Tibial nerve (tissue), 4 donors: ENCODE measurements around the gene ATP8A2. TPM values are rescaled to one million over a fixed set of nuclear protein-coding genes. Genes with fewer than 3 reads are reported as not detected.

Source experiments
- DNase-seq, 2 donors: peaks; one replicate each; pipeline ENCODE4 v3.0.0-alpha.2; 2019; ENCODE audit warnings: low spot score in 2 of 2
- H3K27ac ChIP-seq, 4 donors: fragments of 200-600 bp; sonication (generic) in 3 of 4; one replicate each; pipeline ENCODE4 v1.5.1; 2017 to 2019; ENCODE audit warnings: mild to moderate bottlenecking in 1 of 4
- H3K27me3 ChIP-seq, 2 donors: fragments of 200-600 bp; sonication (generic) in 1 of 2; one replicate each; pipeline versions ENCODE4 v1.5.1 to v1.6.0; 2017 to 2019
- H3K36me3 ChIP-seq, 3 donors: fragments of 200-600 bp; sonication (generic); one replicate each; pipeline ENCODE4 v1.5.1; 2018 to 2019
- H3K4me1 ChIP-seq, 4 donors: fragments of 200-600 bp; sonication (generic) in 3 of 4; one replicate each; pipeline ENCODE4 v1.5.1; 2017 to 2019
- H3K4me3 ChIP-seq, 4 donors: fragments of 200-600 bp; sonication (generic) in 3 of 4; one replicate each; pipeline ENCODE4 v1.5.1; 2017 to 2019; ENCODE audit warnings: mild to moderate bottlenecking in 1 of 4, moderate library complexity in 1 of 4
- H3K9me3 ChIP-seq, 4 donors: fragments of 200-600 bp; sonication (generic) in 3 of 4; one replicate each; pipeline ENCODE4 v1.5.1; 2017 to 2019
- EP300 ChIP-seq, 2 donors: sonication (generic); formaldehyde crosslinking; IDR thresholded peaks; one replicate each; pipeline ENCODE4 v1.6.1; 2017; ENCODE audit warnings: antibody characterized with exemption in 2 of 2, mild to moderate bottlenecking in 1 of 2
- POLR2A ChIP-seq, 2 donors: fragments of 450-650 bp; IDR thresholded peaks; one replicate each; pipeline ENCODE4 v1.6.1; 2017; ENCODE audit warnings: antibody characterized with exemption in 2 of 2, mild to moderate bottlenecking in 2 of 2, moderate library complexity in 2 of 2
- WGBS, 2 donors: methylation state at CpG; one replicate each; pipeline ENCODE4 v1.1.5; 2018; 5-methylcytosine and 5-hydroxymethylcytosine counted together
- total RNA-seq, 4 donors: library from RNA; depleted of rRNA; stranded (reverse); fragments of >200 nt; gene quantifications; one replicate each; pipeline ENCODE4 v1.1.0, GENCODE V29; 2016
- TF ChIP-seq, protein P1 (sequence below), 5 experiments: fragments of 200-600 bp in 3 of 5; fragments of 450-650 bp in 2 of 5; sonication (generic) in 3 of 5; IDR thresholded peaks; one replicate each; pipeline ENCODE4 v1.5.1; 2016 to 2019; ENCODE audit warnings: antibody characterized with exemption in 5 of 5, mild to moderate bottlenecking in 3 of 5, moderate library complexity in 2 of 5

ATP8A2 gene
- total RNA-seq, 4 donors from 2014 or later, result 0.30 to 1.7 (median 0.61) TPM

DNA sequence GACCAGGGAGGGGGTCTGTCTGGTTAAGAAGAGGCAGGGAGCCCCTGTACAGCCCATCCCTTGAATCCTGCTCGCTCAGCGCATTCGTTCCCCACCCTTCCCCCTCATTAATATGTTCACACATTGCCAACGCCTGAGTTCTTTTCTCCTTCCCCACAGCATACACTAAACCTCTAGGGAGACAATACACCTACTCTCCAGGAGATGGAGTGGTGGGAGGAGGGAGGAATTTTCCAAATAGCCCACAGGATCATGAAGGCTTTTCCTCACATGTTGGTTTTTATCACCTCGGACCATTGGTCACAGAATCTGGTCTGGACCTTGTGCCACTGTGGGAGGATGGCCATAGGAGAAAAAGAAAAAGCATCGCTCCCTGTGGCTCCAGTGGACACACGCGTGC is 385.1 kb downstream of the ATP8A2 start:
- no peak for DNase-seq
- Histone ChIP-seq H3K4me3 (no peak overlapping the region), H3K4me1 (peaks cover 0 to 19% (median 10%) of the 10 kb centered on the region in 4 donors), H3K27ac (no peak overlapping the region), H3K36me3 (no peaks in the 10 kb centered on the region), H3K9me3 (no peaks in the 10 kb centered on the region), H3K27me3 (no peaks in the 10 kb centered on the region)
- TF ChIP-seq POLR2A (IDR thresholded peaks at IDR 0.05), result no peak
- TF ChIP-seq EP300 (IDR thresholded peaks at IDR 0.05), result no peak
- TF ChIP-seq, protein P1, sequence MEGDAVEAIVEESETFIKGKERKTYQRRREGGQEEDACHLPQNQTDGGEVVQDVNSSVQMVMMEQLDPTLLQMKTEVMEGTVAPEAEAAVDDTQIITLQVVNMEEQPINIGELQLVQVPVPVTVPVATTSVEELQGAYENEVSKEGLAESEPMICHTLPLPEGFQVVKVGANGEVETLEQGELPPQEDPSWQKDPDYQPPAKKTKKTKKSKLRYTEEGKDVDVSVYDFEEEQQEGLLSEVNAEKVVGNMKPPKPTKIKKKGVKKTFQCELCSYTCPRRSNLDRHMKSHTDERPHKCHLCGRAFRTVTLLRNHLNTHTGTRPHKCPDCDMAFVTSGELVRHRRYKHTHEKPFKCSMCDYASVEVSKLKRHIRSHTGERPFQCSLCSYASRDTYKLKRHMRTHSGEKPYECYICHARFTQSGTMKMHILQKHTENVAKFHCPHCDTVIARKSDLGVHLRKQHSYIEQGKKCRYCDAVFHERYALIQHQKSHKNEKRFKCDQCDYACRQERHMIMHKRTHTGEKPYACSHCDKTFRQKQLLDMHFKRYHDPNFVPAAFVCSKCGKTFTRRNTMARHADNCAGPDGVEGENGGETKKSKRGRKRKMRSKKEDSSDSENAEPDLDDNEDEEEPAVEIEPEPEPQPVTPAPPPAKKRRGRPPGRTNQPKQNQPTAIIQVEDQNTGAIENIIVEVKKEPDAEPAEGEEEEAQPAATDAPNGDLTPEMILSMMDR (IDR thresholded peaks at IDR 0.05), result no peak
- WGBS, 2 donors, result 74 to 78% methylated on average over 8 of the region's 8 CpGs

DNA sequence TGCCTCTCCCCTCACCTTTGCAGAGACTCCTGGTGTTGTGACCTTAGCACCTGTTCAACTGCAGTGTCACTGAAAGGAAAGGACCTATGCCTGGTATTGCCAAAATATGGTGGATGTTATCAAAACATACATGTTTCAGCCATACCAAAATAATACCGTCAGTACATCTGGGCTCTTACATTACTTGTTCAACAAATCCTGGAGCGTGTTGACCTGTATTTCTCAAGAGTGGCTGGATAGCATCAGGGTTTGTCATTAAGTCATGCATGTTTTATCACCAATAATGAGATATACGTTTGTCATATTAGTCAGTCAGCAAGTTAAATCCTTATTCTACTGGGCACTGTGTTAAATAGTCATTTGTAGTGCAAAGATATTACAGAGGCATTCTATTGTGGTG is 389.3 kb downstream of the ATP8A2 start:
- H3K4me3 ChIP-seq, result no peak overlapping the region
- H3K27me3 ChIP-seq, result no peaks in the 10 kb centered on the region
- WGBS, 2 donors, result 86 to 89% methylated on average over 3 of the region's 3 CpGs
- DNase-seq, result no peak
- no peak overlapping the region for H3K27ac ChIP-seq
- TF ChIP-seq EP300 (IDR thresholded peaks at IDR 0.05), result no peak
- TF ChIP-seq POLR2A (IDR thresholded peaks at IDR 0.05), result no peak
- TF ChIP-seq, protein P1 (IDR thresholded peaks at IDR 0.05), result no peak
- H3K4me1 ChIP-seq, result no peaks in the 10 kb centered on the region
- H3K9me3 ChIP-seq, result no peaks in the 10 kb centered on the region
- H3K36me3 ChIP-seq, result no peaks in the 10 kb centered on the region

DNA sequence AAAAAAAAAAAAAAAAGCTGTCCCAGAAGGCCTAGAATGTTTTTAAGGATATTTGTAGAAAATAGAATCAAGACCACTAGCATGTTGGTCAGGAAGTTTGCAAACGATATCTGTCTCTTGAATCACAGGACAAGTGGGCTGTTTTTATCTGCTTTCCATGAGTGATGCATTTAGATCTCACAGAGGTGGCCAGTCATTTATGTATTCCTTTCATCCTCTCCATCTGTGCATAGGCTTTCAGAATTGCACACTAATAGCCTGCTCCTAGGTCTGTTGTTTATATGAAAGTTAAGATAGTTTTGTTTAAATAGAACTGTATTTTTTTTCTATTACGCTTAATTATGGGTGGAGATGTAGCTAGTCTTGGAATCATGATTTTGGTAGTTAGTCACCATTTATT is 390.5 kb downstream of the ATP8A2 start:
- WGBS, 2 donors, result 65 to 74% methylated on average over 2 of the region's 2 CpGs
- Histone ChIP-seq H3K36me3 (no peaks in the 10 kb centered on the region), H3K9me3 (no peaks in the 10 kb centered on the region), H3K4me1 (no peaks in the 10 kb centered on the region), H3K4me3 (no peak overlapping the region), H3K27ac (no peak overlapping the region), H3K27me3 (no peaks in the 10 kb centered on the region)
- no peak for DNase-seq
- no peak for TF ChIP-seq EP300 (IDR thresholded peaks at IDR 0.05)
- TF ChIP-seq, protein P1 (IDR thresholded peaks at IDR 0.05), result no peak
- no peak for TF ChIP-seq POLR2A (IDR thresholded peaks at IDR 0.05)

DNA sequence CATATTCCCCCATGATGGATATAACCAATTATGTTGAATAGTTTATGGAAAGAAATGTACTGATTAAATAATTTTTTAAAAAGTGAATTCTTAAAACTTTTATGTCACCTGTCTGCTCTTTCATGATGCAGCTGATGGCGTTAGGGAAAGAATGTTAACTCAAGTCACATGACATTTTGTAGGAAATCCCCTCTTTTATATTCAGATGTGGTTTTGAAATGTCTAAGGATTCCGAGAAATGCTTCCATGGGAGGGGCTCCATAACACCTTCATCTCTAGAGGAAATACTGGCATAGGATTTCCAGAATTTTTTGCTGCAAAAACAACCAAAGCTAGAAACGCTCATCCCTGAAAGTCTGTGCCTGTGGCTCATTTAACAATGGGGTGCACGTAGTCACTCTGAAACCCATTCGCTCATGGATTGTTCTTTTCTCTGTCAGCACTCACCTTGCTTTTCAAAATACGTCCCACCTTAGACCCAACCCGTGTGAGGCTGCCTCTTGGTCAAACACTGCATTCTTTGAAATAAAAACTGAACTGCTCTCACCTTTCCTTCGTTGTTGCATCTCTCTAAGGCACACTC is 391.1 kb downstream of the ATP8A2 start:
- DNase-seq, result no peak
- 60 to 71% methylated on average over 7 to 8 of the region's 8 CpGs for WGBS, 2 donors
- Histone ChIP-seq H3K27ac (no peak overlapping the region), H3K4me3 (no peak overlapping the region), H3K9me3 (no peaks in the 10 kb centered on the region), H3K27me3 (no peaks in the 10 kb centered on the region), H3K4me1 (no peaks in the 10 kb centered on the region), H3K36me3 (no peaks in the 10 kb centered on the region)
- TF ChIP-seq, protein P1 (IDR thresholded peaks at IDR 0.05), result no peak
- TF ChIP-seq POLR2A (IDR thresholded peaks at IDR 0.05), result no peak
- no peak for TF ChIP-seq EP300 (IDR thresholded peaks at IDR 0.05)

DNA sequence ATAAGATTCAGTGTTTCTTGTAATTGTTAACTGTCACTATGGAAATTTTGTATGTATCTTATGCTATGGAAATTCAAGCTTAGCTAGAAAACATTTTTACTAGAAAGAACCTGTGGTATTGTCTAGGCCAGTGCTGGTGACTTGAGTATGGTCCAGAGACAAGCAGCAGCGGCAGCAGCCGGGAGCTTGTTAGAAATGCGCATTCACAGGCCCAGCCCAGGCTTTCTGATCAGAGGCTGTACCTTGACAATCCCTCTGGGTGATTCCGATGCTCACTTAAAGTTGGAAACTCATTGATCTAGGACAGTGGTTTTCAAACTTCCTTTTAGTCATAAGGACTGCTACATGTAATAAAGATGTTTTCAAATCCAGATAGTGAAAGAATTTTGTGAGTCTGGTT is 392.6 kb downstream of the ATP8A2 start:
- H3K9me3 ChIP-seq, result no peaks in the 10 kb centered on the region
- no peak for TF ChIP-seq POLR2A (IDR thresholded peaks at IDR 0.05)
- TF ChIP-seq, protein P1 (IDR thresholded peaks at IDR 0.05), result no peak
- TF ChIP-seq EP300 (IDR thresholded peaks at IDR 0.05), result no peak
- no peaks in the 10 kb centered on the region for H3K27me3 ChIP-seq
- no peak overlapping the region for H3K4me3 ChIP-seq
- no peak for DNase-seq
- H3K36me3 ChIP-seq, result no peaks in the 10 kb centered on the region
- no peak overlapping the region for H3K27ac ChIP-seq
- no peaks in the 10 kb centered on the region for H3K4me1 ChIP-seq
- 85 to 90% methylated on average over 4 of the region's 4 CpGs for WGBS, 2 donors
